ENCODE measurements around the gene NAA25.
"Not testable (repeated sequence)": the region's sequence is repeated elsewhere in the genome, so short reads cannot be mapped to it uniquely, and the experiment has no call there.

The NAA25 gene

GRCh38 chr12:112005419-112006395 is 102.9 kb downstream of the NAA25 start:
- DNase-seq: peak; percentile 43

DNA sequence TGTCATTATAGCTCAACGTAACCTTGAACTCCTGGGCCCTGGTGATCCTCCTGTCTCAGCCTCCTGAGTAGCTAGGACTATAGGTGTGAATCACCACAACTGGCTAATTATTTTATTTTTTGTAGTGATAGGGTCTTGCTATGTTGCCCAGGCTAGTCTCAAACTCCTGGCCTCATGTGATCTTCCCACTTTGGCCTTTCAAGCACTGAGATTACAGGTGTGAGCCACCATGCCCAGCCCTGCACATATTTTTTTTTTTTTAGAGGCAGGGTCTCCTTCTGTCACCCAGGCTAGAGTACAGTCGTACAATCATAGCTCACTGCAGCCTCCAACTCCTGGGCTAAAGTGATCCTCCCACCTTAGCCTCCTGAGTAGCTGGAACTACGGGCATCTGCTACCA is 104.5 kb downstream of the NAA25 start:
- no peak for DNase-seq

- DNase-seq: no peak
Measured at GRCh38 chr12:112001576-112001975, 107.0 kb downstream of the NAA25 start.

DNA sequence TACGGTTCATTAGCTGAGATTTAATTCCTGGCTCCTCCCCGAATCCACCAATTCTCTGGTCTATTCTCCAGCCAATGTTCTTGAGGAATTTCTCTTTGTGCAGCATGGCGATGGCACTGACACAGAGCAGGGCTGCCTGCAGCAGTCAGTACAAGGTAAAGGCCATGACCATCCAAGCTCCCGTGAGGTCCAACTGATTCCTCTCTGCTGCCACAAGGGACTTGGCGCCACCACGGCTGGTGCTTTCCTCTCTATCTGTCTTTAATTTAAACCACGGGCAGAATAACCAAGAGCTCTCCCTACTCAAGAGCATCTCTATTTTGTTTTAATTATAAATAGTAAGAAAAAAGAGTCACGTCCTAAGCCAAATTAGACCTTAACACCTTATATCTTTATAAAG is 107.8 kb downstream of the NAA25 start:
- DNase-seq: no peak

DNA sequence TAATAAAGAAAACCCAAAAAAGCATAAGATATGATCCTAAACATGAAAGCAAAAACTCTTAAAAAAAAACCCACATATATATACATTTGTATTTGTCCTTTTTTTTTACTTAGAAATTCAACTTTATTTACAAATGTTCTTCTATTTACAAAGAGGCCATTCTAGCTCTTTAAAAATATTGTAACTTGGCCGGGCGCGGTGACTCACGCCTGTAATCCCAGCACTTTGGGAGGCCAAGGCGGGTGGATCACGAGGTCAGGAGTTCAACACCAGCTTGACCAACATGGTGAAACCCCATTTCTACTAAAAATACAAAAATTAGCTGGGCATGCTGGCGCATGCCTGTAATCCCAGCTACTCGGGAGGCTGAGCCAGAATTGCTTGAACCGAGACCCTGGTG is 109.5 kb downstream of the NAA25 start:
- not testable (repeated sequence) for DNase-seq

GRCh38 chr12:111998015-111998414 is 110.6 kb downstream of the NAA25 start:
- no peak for DNase-seq

GRCh38 chr12:111997300-111997699 is 111.3 kb downstream of the NAA25 start:
- no peak for DNase-seq

DNA sequence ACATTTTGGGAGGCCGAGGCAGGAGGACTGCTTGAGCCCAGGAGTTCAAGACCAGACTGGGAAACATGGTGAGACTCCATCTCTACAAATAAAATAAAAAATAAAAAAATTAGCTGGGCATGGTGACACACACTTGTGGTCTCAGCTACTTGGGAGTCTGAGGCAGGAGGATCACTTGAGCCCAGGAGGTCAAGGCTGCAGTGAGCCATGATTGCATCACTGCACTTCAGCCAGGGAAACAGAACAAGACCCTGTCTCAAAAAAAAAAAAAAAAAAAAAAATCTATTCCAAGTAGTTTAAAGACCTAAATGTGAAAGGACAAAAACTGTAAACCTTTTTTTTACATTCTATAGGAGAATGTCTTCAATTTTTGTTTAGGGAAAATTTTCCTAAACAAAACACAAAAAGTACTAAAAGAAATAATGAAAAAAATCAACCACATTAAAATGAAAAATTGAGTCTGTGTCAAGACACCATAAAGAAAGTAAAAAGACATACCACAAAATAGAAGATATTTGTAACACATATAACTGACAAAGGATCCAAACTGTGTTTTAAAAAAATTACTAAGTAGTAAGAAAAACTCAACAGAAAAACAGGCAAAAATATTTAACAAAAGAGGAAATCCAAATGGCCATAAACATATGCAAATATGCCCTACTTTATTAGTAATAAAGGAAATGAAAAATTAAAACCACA is 112.7 kb downstream of the NAA25 start:
- DNase-seq: no peak

GRCh38 chr12:111994211-111995111 is 114.1 kb downstream of the NAA25 start:
- not testable (repeated sequence) for DNase-seq

- DNase-seq: no peak
Measured at GRCh38 chr12:111993292-111994150, 115.1 kb downstream of the NAA25 start.

- no peak for DNase-seq
Measured at GRCh38 chr12:111992464-111992863, 116.1 kb downstream of the NAA25 start.

GRCh38 chr12:111991946-111992345 is 116.6 kb downstream of the NAA25 start:
- no peak for DNase-seq

GRCh38 chr12:111991535-111991934 is 117.0 kb downstream of the NAA25 start:
- no peak for DNase-seq

GRCh38 chr12:111984820-111985219 is 123.8 kb downstream of the NAA25 start:
- DNase-seq: no peak

DNA sequence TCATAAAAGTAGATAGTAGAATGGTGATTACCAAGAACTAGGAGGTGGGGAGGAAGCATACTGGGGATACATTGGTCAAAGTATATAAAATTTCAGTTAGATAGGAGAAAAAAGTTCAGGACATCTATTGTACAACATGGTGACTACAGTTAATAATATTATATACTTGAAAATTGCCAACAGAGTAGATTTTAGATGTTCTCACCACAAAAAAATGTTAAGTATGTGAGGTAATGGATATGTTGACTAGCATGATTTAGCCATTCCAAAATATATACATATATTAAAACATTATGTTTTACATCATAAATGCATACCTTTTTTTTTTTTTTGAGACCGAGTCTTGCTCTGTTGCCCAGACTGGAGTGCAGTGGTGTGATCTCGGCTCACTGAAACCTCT is 126.6 kb downstream of the NAA25 start:
- DNase-seq: no peak

- no peak for DNase-seq
Measured at GRCh38 chr12:111980598-111980997, 128.0 kb downstream of the NAA25 start.

GRCh38 chr12:111978545-111978944 is 130.0 kb downstream of the NAA25 start:
- peak; percentile 40 for DNase-seq

DNA sequence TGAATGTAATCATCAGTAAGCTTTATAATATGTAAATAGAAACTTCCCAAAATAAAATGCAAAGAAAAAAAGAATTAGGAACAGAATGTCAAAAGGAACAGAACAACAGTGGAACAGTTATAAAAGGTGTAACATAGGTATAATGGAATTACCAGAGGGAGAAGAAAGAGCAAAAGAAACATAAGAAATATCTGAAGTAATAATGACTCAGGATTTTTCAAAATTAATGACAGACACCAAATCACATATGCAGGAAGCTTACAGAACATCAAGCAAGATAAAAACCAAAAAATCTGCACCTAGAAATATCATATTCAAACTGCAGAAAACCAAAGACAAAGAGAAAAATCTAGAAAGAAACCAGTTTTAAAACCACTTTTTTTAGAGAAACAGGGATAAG is 131.7 kb downstream of the NAA25 start:
- no peak for DNase-seq

All from NCI-H82 (cell line).